Measurements from ENCODE around the gene MACROD1. TPM values are rescaled to one million over a fixed set of nuclear protein-coding genes. Genes with fewer than 3 reads are reported as not detected.

The MACROD1 gene
- total and polyA plus RNA-seq, 10 of the 15 experiments (the other 5 are each of a cell fraction or from before 2014, with no cell fraction given), result 1.2 to 22.7 (median 11.3) TPM; not detected in 1

GRCh38 chr11:64017945-64018224 is 148.0 kb downstream of the MACROD1 start (continued):
- no peak for TF ChIP-seq BCL3 (IDR thresholded peaks at IDR 0.05; ENCODE audit: borderline replicate concordance, insufficient read depth, low read depth, low read length, poor library complexity, severe bottlenecking)

GRCh38 chr11:64015935-64016845 is 149.7 kb downstream of the MACROD1 start:
- in situ Hi-C loops (cut with MboI), result no loop called here
- Histone ChIP-seq H2AFZ (ENCODE audit: control insufficient read depth, low read depth, low read length) (no peak overlapping the region), H3K36me3 (ENCODE audit: control insufficient read depth in 2 of 2, insufficient read depth in 2 of 2, low read length in 1 of 2) (no peaks in the 10 kb centered on the region), H3K79me2 (ENCODE audit: control insufficient read depth, insufficient read depth, low read length) (no peaks in the 10 kb centered on the region), H3K4me1 (ENCODE audit: control insufficient read depth, insufficient read depth, low read length) (no peaks in the 10 kb centered on the region), H3K9ac (ENCODE audit: control insufficient read depth, insufficient read depth, low read length) (no peak overlapping the region), H3K9me3 (replicated peaks; ENCODE audit: control insufficient read depth, insufficient read depth, low read length) (no peaks in the 10 kb centered on the region), H4K20me1 (ENCODE audit: control insufficient read depth, insufficient read depth) (no peaks in the 10 kb centered on the region), H3K4me3 (no peak overlapping the region), H3K27me3 (replicated peaks in 1 of 2; ENCODE audit: control insufficient read depth in 2 of 2, insufficient read depth in 2 of 2, low read length in 1 of 2) (no peaks in the 10 kb centered on the region; a peak in 1 of 4 replicates), H3K4me2 (ENCODE audit: control insufficient read depth, insufficient read depth) (no peak overlapping the region), H3K27ac (ENCODE audit: control insufficient read depth, insufficient read depth) (no peak overlapping the region)
- WGBS (ENCODE audit: insufficient coverage, insufficient replicate concordance, low lambda C conversion rate, missing lambda C conversion rate), result 62% methylated on average over 35 of the region's 35 CpGs
- ATAC-seq (no peak), FAIRE-seq (no peak), DNase-seq (ENCODE audit: low read depth, low spot score) (no peak)
- no peak for TF ChIP-seq TCF12 (IDR thresholded peaks at IDR 0.05; ENCODE audit: low read depth, low read length)
- no peak for TF ChIP-seq FOS (IDR thresholded peaks at IDR 0.05; ENCODE audit: borderline replicate concordance, extremely low read depth, insufficient read length)
- no peak for TF ChIP-seq PKNOX1 (IDR thresholded peaks at IDR 0.05)
- no peak for TF ChIP-seq RCOR1 (conservative IDR thresholded peaks at IDR 0.05; ENCODE audit: low read depth, low read length)
- no peak for TF ChIP-seq FOXM1 (IDR thresholded peaks at IDR 0.05; ENCODE audit: low read depth, low read length)
- no peak for TF ChIP-seq HDAC6 (IDR thresholded peaks at IDR 0.05; ENCODE audit: unreplicated experiment)
- no peak for TF ChIP-seq SP1 (IDR thresholded peaks at IDR 0.05; ENCODE audit: low read depth, low read length)
- no TSS peak for BruUV-seq (replicated peaks)
- SMC1A ChIA-PET (ENCODE audit: uncharacterized antibody, unreplicated experiment), result no interaction called here
- intact Hi-C loops (cut with micrococcal nuclease; ENCODE audit: unreplicated experiment), result no loop called here
- POLR2A ChIA-PET, result no interaction called here
- CTCF ChIA-PET, result no interaction called here
- RAD21 ChIA-PET (ENCODE audit: unreplicated experiment), result no interaction called here

All from GM12878 (cell line).